SK-N-MC (cell line): Measurements from ENCODE around the gene ASTN2.

Experiments used
- DNase-seq: peaks from one replicate; pipeline ENCODE4 v3.0.0-alpha.2; 2011; ENCODE audit warnings: low read depth, low spot score
- H3K27ac ChIP-seq: fragments of 200-600 bp; sonication (generic); 2 replicates; pipeline ENCODE4 v1.5.1; 2016; ENCODE audit warnings: mixed run types
- H3K36me3 ChIP-seq: fragments of 200-600 bp; sonication (generic); 2 replicates; pipeline ENCODE4 v1.6.1; 2017; ENCODE audit warnings: antibody characterized with exemption, low read length, mixed read lengths; ENCODE audit not compliant: insufficient read depth
- H3K4me3 ChIP-seq: fragments of 200-600 bp; sonication (generic); 2 replicates; pipeline ENCODE4 v1.5.1; 2016
- H3K9ac ChIP-seq: fragments of 200-600 bp; sonication (generic); 2 replicates; pipeline ENCODE4 v1.8.0; 2017; ENCODE audit warnings: mixed run types, mixed read lengths; ENCODE audit not compliant: insufficient read length
- H3K9me3 ChIP-seq: fragments of 200-600 bp; sonication (generic); 2 replicates; pipeline ENCODE4 v1.6.1; 2017; ENCODE audit warnings: low read depth, mild to moderate bottlenecking, antibody characterized with exemption, low read length, moderate library complexity, mixed read lengths
- EZH2 ChIP-seq: fragments of 200-600 bp; sonication (generic); IDR thresholded peaks from one replicate; pipeline ENCODE4 v1.6.1; 2017; ENCODE audit warnings: antibody characterized with exemption
- FOXP2 ChIP-seq: optimal IDR thresholded peaks from 2 replicates; pipeline ENCODE3; 2011; ENCODE audit warnings: mild to moderate bottlenecking, moderate library complexity; ENCODE audit not compliant: insufficient read depth; ENCODE audit errors: extremely low read length, control extremely low read depth
- POLR2AphosphoS5 ChIP-seq: IDR thresholded peaks from 2 replicates; pipeline ENCODE4 v1.6.1; 2012; ENCODE audit warnings: mild to moderate bottlenecking, low read depth, low read length, borderline replicate concordance

The ASTN2 gene

GRCh38 chr9:116656501-116656971 is 758.3 kb downstream of the ASTN2 start:
- Histone ChIP-seq H3K4me3 (no peak overlapping the region), H3K36me3 (no peaks in the 10 kb centered on the region), H3K27ac (peak overlapping the region; percentile 71; the same call in 1 of the 2 replicates), H3K9me3 (no peaks in the 10 kb centered on the region), H3K9ac (no peak overlapping the region)
- DNase-seq: no peak
- TF ChIP-seq POLR2AphosphoS5: no peak
- no peak for TF ChIP-seq EZH2
- TF ChIP-seq FOXP2: no peak

GRCh38 chr9:116654059-116654355 is 760.9 kb downstream of the ASTN2 start:
- Histone ChIP-seq H3K4me3 (no peak overlapping the region), H3K36me3 (no peaks in the 10 kb centered on the region), H3K27ac (no peak overlapping the region), H3K9me3 (no peaks in the 10 kb centered on the region), H3K9ac (no peak overlapping the region)
- DNase-seq: no peak
- no peak for TF ChIP-seq FOXP2
- no peak for TF ChIP-seq POLR2AphosphoS5
- TF ChIP-seq EZH2: no peak

- Histone ChIP-seq H3K4me3 (no peak overlapping the region), H3K9ac (no peak overlapping the region), H3K27ac (no peak overlapping the region), H3K9me3 (no peaks in the 10 kb centered on the region), H3K36me3 (no peaks in the 10 kb centered on the region)
- DNase-seq: no peak
- no peak for TF ChIP-seq FOXP2
- no peak for TF ChIP-seq POLR2AphosphoS5
- no peak for TF ChIP-seq EZH2
Measured at GRCh38 chr9:116653348-116654058, 761.4 kb downstream of the ASTN2 start.

DNA sequence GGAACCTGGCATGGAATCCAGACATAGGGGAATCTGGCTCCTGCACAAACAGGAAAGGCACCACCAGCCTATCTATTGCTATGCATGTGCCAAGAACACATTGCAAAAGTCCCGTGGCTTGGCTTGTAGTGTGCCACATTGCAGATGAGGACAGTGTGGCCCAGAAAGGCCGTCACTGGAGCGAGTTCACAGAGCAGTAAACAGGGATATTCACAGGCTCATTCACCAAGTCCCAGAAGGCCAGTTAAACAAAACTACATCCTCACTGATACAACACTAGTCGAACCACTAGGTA is 767.4 kb downstream of the ASTN2 start:
- Histone ChIP-seq H3K27ac (peak overlapping the region; percentile 81), H3K9ac (no peak overlapping the region), H3K9me3 (no peaks in the 10 kb centered on the region), H3K4me3 (no peak overlapping the region), H3K36me3 (0 out of 2 replicates have a peak, but pooled peaks cover 3% of the 10 kb centered on the region)
- TF ChIP-seq FOXP2 (no peak), POLR2AphosphoS5 (no peak), EZH2 (no peak)
- DNase-seq: no peak

DNA sequence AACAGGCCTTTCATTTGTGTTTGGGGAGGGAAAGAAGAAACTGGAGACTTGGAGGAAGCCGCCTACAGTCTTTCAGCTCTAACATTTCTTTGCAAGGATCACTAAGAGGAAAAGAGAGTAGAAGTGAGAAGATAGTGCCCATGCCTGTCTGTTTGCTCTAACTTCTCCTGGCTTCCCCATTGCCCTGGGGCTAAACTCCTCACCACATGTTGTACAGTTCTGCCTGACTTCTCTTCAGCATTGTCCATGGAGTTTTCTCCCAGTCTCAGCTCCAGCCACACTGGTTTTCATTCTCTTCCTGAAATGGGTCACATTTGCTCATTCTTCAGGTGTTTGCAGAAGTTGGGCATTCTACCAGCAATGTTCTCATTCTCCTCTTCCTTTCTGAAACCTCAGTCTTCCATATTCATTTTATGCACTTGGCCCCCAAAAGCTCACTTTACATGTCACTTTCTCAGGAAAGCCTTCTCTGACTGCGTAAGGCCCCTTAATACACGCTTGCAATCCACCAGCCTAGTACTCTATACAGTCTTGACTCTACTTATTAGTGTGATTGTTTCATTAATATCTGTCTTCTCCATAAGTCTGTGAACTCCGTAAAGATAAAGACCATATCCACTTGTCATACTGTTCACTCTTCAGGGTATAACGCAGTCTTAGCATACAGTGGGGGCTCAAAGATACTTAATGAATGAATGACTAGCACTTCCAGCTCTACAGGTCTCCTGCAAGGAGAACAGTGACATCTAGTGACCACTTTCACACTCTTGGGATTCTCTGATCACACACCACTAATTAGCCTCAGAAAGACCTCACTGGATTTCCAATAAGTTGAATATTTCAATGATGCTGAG is 768.0 kb downstream of the ASTN2 start:
- peak overlapping the region; percentile 81 for H3K27ac ChIP-seq
- TF ChIP-seq POLR2AphosphoS5 (no peak), FOXP2 (no peak), EZH2 (no peak)
- DNase-seq: peak; percentile 84
- H3K4me3 ChIP-seq: 0 out of 2 replicates have a peak overlapping the region, but pooled peaks have one; percentile 28
- H3K36me3 ChIP-seq: 0 out of 2 replicates have a peak, but pooled peaks cover 3% of the 10 kb centered on the region
- H3K9ac ChIP-seq: peak overlapping the region; percentile 46
- no peaks in the 10 kb centered on the region for H3K9me3 ChIP-seq

DNA sequence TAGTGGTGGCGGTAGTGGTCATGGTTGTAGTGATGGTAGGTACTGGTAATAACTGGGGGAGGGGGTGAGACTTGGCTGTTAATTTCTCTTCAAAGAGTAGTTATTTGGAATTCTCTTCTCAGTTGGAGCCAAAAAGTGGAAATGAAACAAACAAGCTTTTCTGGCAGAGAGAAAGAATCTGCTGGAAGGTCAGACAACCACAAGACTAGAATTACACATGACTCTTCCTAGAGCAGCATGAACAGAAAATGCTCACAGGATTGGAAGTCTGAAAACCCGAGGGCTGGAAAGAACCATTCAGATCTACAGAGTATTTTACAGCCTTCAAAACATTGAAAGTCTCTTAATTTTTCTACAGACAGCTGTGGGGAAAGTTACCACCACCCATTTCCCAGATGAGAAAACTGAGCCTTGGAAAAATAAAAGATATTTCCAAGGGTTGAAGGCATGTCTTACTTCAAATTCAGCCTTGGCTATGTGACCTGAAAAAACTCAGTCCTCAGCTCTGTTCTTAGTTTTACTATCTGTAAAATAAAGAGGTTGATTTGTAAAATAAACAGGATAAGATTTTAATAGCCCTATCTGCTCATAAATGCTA is 770.7 kb downstream of the ASTN2 start:
- Histone ChIP-seq H3K9ac (no peak overlapping the region), H3K36me3 (0 out of 2 replicates have a peak, but pooled peaks cover 3% of the 10 kb centered on the region), H3K9me3 (no peaks in the 10 kb centered on the region), H3K4me3 (no peak overlapping the region), H3K27ac (no peak overlapping the region)
- DNase-seq: no peak
- TF ChIP-seq FOXP2: no peak
- no peak for TF ChIP-seq POLR2AphosphoS5
- no peak for TF ChIP-seq EZH2

- Histone ChIP-seq H3K36me3 (0 out of 2 replicates have a peak, but pooled peaks cover 3% of the 10 kb centered on the region), H3K9ac (no peak overlapping the region), H3K4me3 (no peak overlapping the region), H3K9me3 (no peaks in the 10 kb centered on the region), H3K27ac (no peak overlapping the region)
- TF ChIP-seq POLR2AphosphoS5 (no peak), EZH2 (no peak), FOXP2 (no peak)
- no peak for DNase-seq
Measured at GRCh38 chr9:116643691-116644090, 771.2 kb downstream of the ASTN2 start.

GRCh38 chr9:116641292-116642059 is 773.4 kb downstream of the ASTN2 start:
- TF ChIP-seq EZH2: no peak
- TF ChIP-seq POLR2AphosphoS5: no peak
- TF ChIP-seq FOXP2: no peak
- DNase-seq: no peak
- 0 out of 2 replicates have a peak, but pooled peaks cover 3% of the 10 kb centered on the region for H3K36me3 ChIP-seq
- H3K9ac ChIP-seq: no peak overlapping the region
- no peak overlapping the region for H3K4me3 ChIP-seq
- no peaks in the 10 kb centered on the region for H3K9me3 ChIP-seq
- H3K27ac ChIP-seq: no peak overlapping the region
